Kidney (tissue), 14 donors: ENCODE data around the gene CNNM4. TPM values are rescaled to one million over a fixed set of nuclear protein-coding genes. Genes with fewer than 3 reads are reported as not detected.

ENCODE experiments used
- DNase-seq, 5 donors: peaks; one replicate each; pipeline ENCODE4 v3.0.0-alpha.2; 2013 to 2020
- FAIRE-seq: peaks from 2 replicates; lab custom pipeline; 2012; peaks lifted over from hg19 to GRCh38; lab: Jason Lieb, UNC
- H3K27ac ChIP-seq, 2 donors: one replicate each; pipeline ENCODE4 v1.7.0; 2013; ENCODE audit warnings: low read depth in 2 of 2, low read length in 2 of 2, inconsistent platforms in 1 of 2
- H3K27me3 ChIP-seq: one replicate; pipeline ENCODE4 v1.7.1; 2013; ENCODE audit warnings: low read length, inconsistent platforms; ENCODE audit not compliant: control insufficient read depth, insufficient read depth
- H3K36me3 ChIP-seq, 3 donors: one replicate each; pipeline versions ENCODE4 v1.7.0 to v1.7.1; 2013; ENCODE audit warnings: low read length in 3 of 3, control low read depth in 1 of 3, inconsistent platforms in 1 of 3; ENCODE audit not compliant: insufficient read depth in 3 of 3, control insufficient read depth in 2 of 3
- H3K4me1 ChIP-seq, 3 donors: one replicate each; pipeline versions ENCODE4 v1.7.0 to v1.7.1; 2013; ENCODE audit warnings: low read length in 3 of 3, inconsistent platforms in 1 of 3, low read depth in 1 of 3; ENCODE audit not compliant: control insufficient read depth in 2 of 3, insufficient read depth in 2 of 3
- H3K4me3 ChIP-seq, 3 donors: one replicate each; pipeline versions ENCODE4 v1.7.0 to v1.8.1; 2013; ENCODE audit warnings: low read length in 3 of 3, control low read depth in 1 of 3, inconsistent platforms in 1 of 3
- H3K9ac ChIP-seq, 3 donors: one replicate each; pipeline versions ENCODE4 v1.7.0 to v1.7.1; 2013; ENCODE audit warnings: low read length in 3 of 3, control low read depth in 1 of 3, inconsistent platforms in 1 of 3
- H3K9me3 ChIP-seq, 3 donors: one replicate each; pipeline versions ENCODE4 v1.7.0 to v1.7.1; 2013; ENCODE audit warnings: low read length in 3 of 3, control low read depth in 1 of 3, inconsistent platforms in 1 of 3; ENCODE audit not compliant: control insufficient read depth in 2 of 3, insufficient read depth in 1 of 3
- CTCF ChIP-seq: IDR thresholded peaks from 3 replicates; pipeline ENCODE4 v1.5.1; 2012; ENCODE audit warnings: mild to moderate bottlenecking, moderate library complexity, borderline replicate concordance; ENCODE audit not compliant: insufficient read depth; ENCODE audit errors: extremely low read depth
- intact Hi-C: fragments of 100-400 bp; cut with DNase I; formaldehyde crosslinking; loops from one replicate; pipeline ENCODE4 v1.11.1; 2022
- polyA plus RNA-seq: library from polyadenylated mRNA; stranded (reverse); fragments of 350-450 nt; fragmentation: Illumina TruSeq; extraction: RNeasy Lipid Tissue Mini Kit (QIAGEN cat#74804); gene quantifications from one replicate; pipeline ENCODE4 v1.2.3, GENCODE V29; 2014; ENCODE audit warnings: low read depth, low replicate concordance; ENCODE audit not compliant: insufficient read depth
- total RNA-seq: library from RNA; stranded (reverse); fragmentation: NEBNext Ultra II Directional; extraction: Animal tissue kit (Norgen Biotek cat#: 25700); gene quantifications from one replicate; pipeline ENCODE4 v1.2.1, GENCODE V29; 2021
- donor health status: control.
- donor health status: control.
- donor health status: control.
- donor health status: control.
- donor health status: control.
- donor health status: DM: yes; HTN: yes; CAD: no.
- donor health status: Normal renal cell carcinoma (clear cell type).

Gene CNNM4
- total and polyA plus RNA-seq, 2 donors from 2014 or later: 3.7 to 14.5 TPM

GRCh38 chr2:96797066-96797625 is 36.4 kb downstream of the CNNM4 start:
- H3K9ac ChIP-seq: no peak overlapping the region
- no peak overlapping the region for H3K4me3 ChIP-seq
- FAIRE-seq: no peak
- no peak for TF ChIP-seq CTCF
- no peak overlapping the region for H3K27ac ChIP-seq
- peaks cover 0 to 4% (median 0%) of the 10 kb centered on the region in 3 donors for H3K4me1 ChIP-seq
- H3K9me3 ChIP-seq: no peaks in the 10 kb centered on the region
- H3K27me3 ChIP-seq: no peaks in the 10 kb centered on the region
- intact Hi-C loops: no loop called here
- peak in 1 of 5 donors; percentile 32 for DNase-seq
- peaks cover 5 to 9% (median 5%) of the 10 kb centered on the region in 3 donors for H3K36me3 ChIP-seq

GRCh38 chr2:96798733-96799622 is 38.3 kb downstream of the CNNM4 start:
- H3K4me1 ChIP-seq: peaks cover 0 to 4% (median 0%) of the 10 kb centered on the region in 3 donors
- FAIRE-seq (no peak), DNase-seq (peak in 1 of 5 donors; percentile 68)
- H3K36me3 ChIP-seq: peaks cover 5 to 9% (median 5%) of the 10 kb centered on the region in 3 donors
- H3K4me3 ChIP-seq: no peak overlapping the region
- TF ChIP-seq CTCF: no peak
- no peaks in the 10 kb centered on the region for H3K27me3 ChIP-seq
- no peaks in the 10 kb centered on the region for H3K9me3 ChIP-seq
- no peak overlapping the region for H3K27ac ChIP-seq
- intact Hi-C loops: no loop called here
- no peak overlapping the region for H3K9ac ChIP-seq

- TF ChIP-seq CTCF: no peak
- peaks cover 0 to 4% (median 0%) of the 10 kb centered on the region in 3 donors for H3K4me1 ChIP-seq
- H3K9me3 ChIP-seq: no peaks in the 10 kb centered on the region
- H3K4me3 ChIP-seq: no peak overlapping the region
- DNase-seq: peak in 1 of 5 donors; percentile 63
- no peak for FAIRE-seq
- H3K36me3 ChIP-seq: peaks cover 5 to 9% (median 5%) of the 10 kb centered on the region in 3 donors
- no peak overlapping the region for H3K9ac ChIP-seq
- H3K27me3 ChIP-seq: no peaks in the 10 kb centered on the region
- H3K27ac ChIP-seq: no peak overlapping the region
- intact Hi-C loops: no loop called here
Measured at GRCh38 chr2:96799623-96799935, 38.9 kb downstream of the CNNM4 start.
